ENCODE results near the gene ARMH3. TPM values are rescaled to one million over a fixed set of nuclear protein-coding genes. Genes with fewer than 3 reads are reported as not detected.

Gene ARMH3
- total RNA-seq, 1 experiment from 2014 or later: 9.7 TPM

- H3K27me3 ChIP-seq (ENCODE audit: low read length): no peaks in the 10 kb centered on the region
- H3F3A ChIP-seq (ENCODE audit: low read length, unreplicated experiment): no peaks in the 10 kb centered on the region
- ChIA-PET CTCF (no interaction called here), POLR2A (ENCODE audit: unreplicated experiment) (no interaction called here)
- no peak overlapping the region for H3K9ac ChIP-seq (ENCODE audit: low read length)
- DNase-seq (no peak), ATAC-seq (no peak)
- no peaks in the 10 kb centered on the region for H4K20me1 ChIP-seq (ENCODE audit: low read length)
- H2AFZ ChIP-seq (ENCODE audit: low read length): no peak overlapping the region
- no TSS peak for BruUV-seq (replicated peaks)
- no peaks in the 10 kb centered on the region for H3K9me3 ChIP-seq (ENCODE audit: low read length)
- TF ChIP-seq EZH2phosphoT487 (IDR thresholded peaks at IDR 0.05; ENCODE audit: borderline replicate concordance, low read length) (no peak), EZH2 (IDR thresholded peaks at IDR 0.05; ENCODE audit: low read length, unreplicated experiment) (no peak)
- TF ChIP-seq, protein P1, sequence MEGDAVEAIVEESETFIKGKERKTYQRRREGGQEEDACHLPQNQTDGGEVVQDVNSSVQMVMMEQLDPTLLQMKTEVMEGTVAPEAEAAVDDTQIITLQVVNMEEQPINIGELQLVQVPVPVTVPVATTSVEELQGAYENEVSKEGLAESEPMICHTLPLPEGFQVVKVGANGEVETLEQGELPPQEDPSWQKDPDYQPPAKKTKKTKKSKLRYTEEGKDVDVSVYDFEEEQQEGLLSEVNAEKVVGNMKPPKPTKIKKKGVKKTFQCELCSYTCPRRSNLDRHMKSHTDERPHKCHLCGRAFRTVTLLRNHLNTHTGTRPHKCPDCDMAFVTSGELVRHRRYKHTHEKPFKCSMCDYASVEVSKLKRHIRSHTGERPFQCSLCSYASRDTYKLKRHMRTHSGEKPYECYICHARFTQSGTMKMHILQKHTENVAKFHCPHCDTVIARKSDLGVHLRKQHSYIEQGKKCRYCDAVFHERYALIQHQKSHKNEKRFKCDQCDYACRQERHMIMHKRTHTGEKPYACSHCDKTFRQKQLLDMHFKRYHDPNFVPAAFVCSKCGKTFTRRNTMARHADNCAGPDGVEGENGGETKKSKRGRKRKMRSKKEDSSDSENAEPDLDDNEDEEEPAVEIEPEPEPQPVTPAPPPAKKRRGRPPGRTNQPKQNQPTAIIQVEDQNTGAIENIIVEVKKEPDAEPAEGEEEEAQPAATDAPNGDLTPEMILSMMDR (conservative IDR thresholded peaks at IDR 0.05; ENCODE audit: low read depth, low read length): no peak
- no peak overlapping the region for H3K4me2 ChIP-seq (ENCODE audit: low read length)
- no peaks in the 10 kb centered on the region for H3K79me2 ChIP-seq (ENCODE audit: low read length)
- intact Hi-C loops (cut with micrococcal nuclease): no loop called here
- H3K9me2 ChIP-seq (replicated peaks; ENCODE audit: low read length): no peaks in the 10 kb centered on the region
- H3K4me1 ChIP-seq (ENCODE audit: insufficient read depth, low read length): no peaks in the 10 kb centered on the region
- H3K4me3 ChIP-seq (ENCODE audit: low read length): no peak overlapping the region
- peaks cover 3% of the 10 kb centered on the region; the same call in 1 of the 2 replicates for H3K36me3 ChIP-seq (ENCODE audit: low read depth, low read length)
- H3K27ac ChIP-seq (ENCODE audit: low read length): no peak overlapping the region
Measured at GRCh38 chr10:101859530-101859929, 196.4 kb downstream of the ARMH3 start.

DNA sequence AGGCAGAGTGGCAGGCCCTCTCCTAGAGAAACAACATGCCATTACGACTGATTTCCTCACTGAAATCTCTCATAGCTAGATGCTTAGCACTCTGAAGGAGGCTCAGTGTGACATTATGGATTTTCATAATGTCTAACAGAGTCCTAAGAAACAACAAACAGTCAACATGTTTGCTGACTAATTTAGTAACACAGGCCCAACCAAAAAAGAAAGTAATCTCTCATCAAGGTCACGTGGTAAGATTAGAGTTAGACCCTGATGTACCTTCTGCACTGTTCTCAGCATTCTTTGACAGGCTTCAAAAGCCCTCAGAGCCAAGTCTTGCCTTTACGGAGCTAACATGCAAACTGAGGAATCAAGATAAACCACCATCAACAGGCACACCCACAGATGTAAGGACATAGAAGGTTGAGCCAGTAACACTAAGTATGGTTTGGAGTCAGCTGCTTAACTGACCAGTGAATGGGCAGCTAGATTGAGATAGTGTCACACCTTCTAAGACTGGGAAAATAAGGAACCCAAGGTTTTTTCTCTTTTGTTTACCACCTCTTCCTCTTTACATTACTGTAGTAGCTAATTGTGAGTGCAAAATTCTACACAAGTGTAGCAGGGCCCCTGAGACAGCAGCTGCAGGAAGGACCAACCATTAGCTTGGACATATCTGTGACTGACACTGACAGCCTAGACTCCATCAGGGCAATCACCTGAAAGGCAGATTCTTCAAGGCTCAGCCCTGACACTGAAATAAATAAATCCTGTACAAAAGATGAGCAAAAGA lies 197.1 kb downstream of the ARMH3 start:
- ChIA-PET CTCF (no interaction called here), POLR2A (ENCODE audit: unreplicated experiment) (interaction anchor here (0.7 kb wide), 1 partner anchor 208 kb away, joined by 4 read pairs; no protein-coding TSS in a partner anchor)
- H3K4me3 ChIP-seq (ENCODE audit: low read length): no peak overlapping the region
- no peaks in the 10 kb centered on the region for H4K20me1 ChIP-seq (ENCODE audit: low read length)
- intact Hi-C loops (cut with micrococcal nuclease): no loop called here
- DNase-seq (no peak), ATAC-seq (no peak)
- H3K4me1 ChIP-seq (ENCODE audit: insufficient read depth, low read length): no peaks in the 10 kb centered on the region
- no peaks in the 10 kb centered on the region for H3K9me3 ChIP-seq (ENCODE audit: low read length)
- H3K9me2 ChIP-seq (replicated peaks; ENCODE audit: low read length): no peaks in the 10 kb centered on the region
- TF ChIP-seq EZH2 (IDR thresholded peaks at IDR 0.05; ENCODE audit: low read length, unreplicated experiment) (no peak), EZH2phosphoT487 (IDR thresholded peaks at IDR 0.05; ENCODE audit: borderline replicate concordance, low read length) (no peak)
- TF ChIP-seq, protein P1 (conservative IDR thresholded peaks at IDR 0.05; ENCODE audit: low read depth, low read length): no peak
- H3K4me2 ChIP-seq (ENCODE audit: low read length): no peak overlapping the region
- peaks cover 3% of the 10 kb centered on the region; the same call in 1 of the 2 replicates for H3K36me3 ChIP-seq (ENCODE audit: low read depth, low read length)
- no peak overlapping the region for H3K27ac ChIP-seq (ENCODE audit: low read length)
- no peaks in the 10 kb centered on the region for H3K27me3 ChIP-seq (ENCODE audit: low read length)
- no TSS peak for BruUV-seq (replicated peaks)
- no peaks in the 10 kb centered on the region for H3K79me2 ChIP-seq (ENCODE audit: low read length)
- no peaks in the 10 kb centered on the region for H3F3A ChIP-seq (ENCODE audit: low read length, unreplicated experiment)
- no peak overlapping the region for H2AFZ ChIP-seq (ENCODE audit: low read length)
- no peak overlapping the region for H3K9ac ChIP-seq (ENCODE audit: low read length)

Data from PC-3 (cell line).